Measurements from ENCODE around the gene SETBP1. TPM values are rescaled to one million over a fixed set of nuclear protein-coding genes. Genes with fewer than 3 reads are reported as not detected.

Gene SETBP1
- total RNA-seq, 3 donors from 2014 or later = 15.0 to 97.2 (median 17.8) TPM

DNA sequence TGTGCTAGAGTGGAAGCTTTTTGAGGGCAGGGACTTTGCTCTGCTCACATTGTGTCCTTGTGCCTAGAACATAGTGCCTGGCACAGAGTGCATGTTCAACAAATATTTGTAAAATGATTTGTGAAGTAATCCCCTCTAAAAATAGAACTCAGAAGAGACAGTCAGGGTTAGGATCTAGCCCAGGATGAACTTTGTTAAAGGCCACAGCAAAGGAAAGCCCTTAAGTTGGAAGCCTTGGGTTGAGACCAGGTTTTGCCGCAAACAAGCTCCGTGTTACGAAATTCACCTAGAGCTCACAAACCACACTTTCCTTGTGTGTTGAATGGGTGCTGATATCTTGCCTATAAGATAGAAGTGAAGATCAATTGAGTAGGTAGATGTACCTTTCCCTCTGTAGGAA is 84.2 kb downstream of the SETBP1 start:
- no peaks in the 10 kb centered on the region for H3K36me3 ChIP-seq (ENCODE audit: low read depth)
- TF ChIP-seq, protein P1, sequence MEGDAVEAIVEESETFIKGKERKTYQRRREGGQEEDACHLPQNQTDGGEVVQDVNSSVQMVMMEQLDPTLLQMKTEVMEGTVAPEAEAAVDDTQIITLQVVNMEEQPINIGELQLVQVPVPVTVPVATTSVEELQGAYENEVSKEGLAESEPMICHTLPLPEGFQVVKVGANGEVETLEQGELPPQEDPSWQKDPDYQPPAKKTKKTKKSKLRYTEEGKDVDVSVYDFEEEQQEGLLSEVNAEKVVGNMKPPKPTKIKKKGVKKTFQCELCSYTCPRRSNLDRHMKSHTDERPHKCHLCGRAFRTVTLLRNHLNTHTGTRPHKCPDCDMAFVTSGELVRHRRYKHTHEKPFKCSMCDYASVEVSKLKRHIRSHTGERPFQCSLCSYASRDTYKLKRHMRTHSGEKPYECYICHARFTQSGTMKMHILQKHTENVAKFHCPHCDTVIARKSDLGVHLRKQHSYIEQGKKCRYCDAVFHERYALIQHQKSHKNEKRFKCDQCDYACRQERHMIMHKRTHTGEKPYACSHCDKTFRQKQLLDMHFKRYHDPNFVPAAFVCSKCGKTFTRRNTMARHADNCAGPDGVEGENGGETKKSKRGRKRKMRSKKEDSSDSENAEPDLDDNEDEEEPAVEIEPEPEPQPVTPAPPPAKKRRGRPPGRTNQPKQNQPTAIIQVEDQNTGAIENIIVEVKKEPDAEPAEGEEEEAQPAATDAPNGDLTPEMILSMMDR (IDR thresholded peaks at IDR 0.05) = no peak
- DNase-seq (no peak), ATAC-seq (no peak)
- H3K9me3 ChIP-seq = no peaks in the 10 kb centered on the region
- peaks cover 9% of the 10 kb centered on the region for H3K4me1 ChIP-seq (ENCODE audit: low read depth)
- no peak overlapping the region for H3K4me3 ChIP-seq
- intact Hi-C loops (cut with DNase I, micrococcal nuclease) = no loop called here

DNA sequence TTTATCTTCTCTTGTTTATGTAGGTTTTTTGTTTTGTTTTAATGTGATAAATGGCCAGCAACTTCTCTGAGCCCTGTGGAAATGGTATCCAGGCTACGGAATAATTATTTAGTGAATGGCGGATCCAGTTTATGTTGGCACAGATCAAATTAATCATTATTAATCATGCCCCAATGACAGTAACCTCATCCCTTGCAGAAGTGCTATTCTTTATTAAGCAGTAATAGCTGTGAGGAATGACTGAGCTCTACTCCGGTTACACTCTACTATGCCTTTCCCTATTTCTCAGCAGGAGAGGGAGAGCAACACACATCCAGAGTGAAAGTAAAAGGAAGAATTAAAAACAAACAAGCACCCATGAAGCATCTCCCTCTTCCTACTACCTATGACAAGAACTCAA is 84.8 kb downstream of the SETBP1 start:
- ATAC-seq (no peak), DNase-seq (no peak)
- H3K4me1 ChIP-seq (ENCODE audit: low read depth) = peaks cover 9% of the 10 kb centered on the region
- no peaks in the 10 kb centered on the region for H3K9me3 ChIP-seq
- intact Hi-C loops (cut with DNase I, micrococcal nuclease) = no loop called here
- H3K36me3 ChIP-seq (ENCODE audit: low read depth) = no peaks in the 10 kb centered on the region
- no peak overlapping the region for H3K4me3 ChIP-seq
- TF ChIP-seq, protein P1 (IDR thresholded peaks at IDR 0.05) = no peak

DNA sequence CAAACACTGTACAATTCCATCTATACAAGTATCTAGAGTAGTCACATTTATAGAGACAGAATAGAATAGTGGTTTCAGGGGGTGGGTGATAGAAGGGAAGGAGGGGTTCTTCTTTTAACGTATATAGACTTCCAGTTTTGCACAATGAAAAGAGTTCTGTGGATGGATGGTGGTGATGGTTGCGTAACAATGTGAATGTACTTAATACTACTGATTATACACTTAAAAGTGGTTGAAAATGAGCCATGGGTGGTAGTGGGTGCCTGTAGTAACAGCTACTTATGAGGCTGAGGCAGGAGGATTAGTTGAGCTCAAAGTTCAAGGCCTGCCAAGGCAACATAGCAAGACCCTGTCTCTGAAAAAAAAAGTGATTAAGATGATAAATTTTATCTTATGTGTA is 85.8 kb downstream of the SETBP1 start:
- DNase-seq = no peak
- H3K4me1 ChIP-seq (ENCODE audit: low read depth) = peaks cover 14% of the 10 kb centered on the region
- TF ChIP-seq, protein P1 (IDR thresholded peaks at IDR 0.05) = no peak
- no peaks in the 10 kb centered on the region for H3K9me3 ChIP-seq
- ATAC-seq = no peak
- H3K36me3 ChIP-seq (ENCODE audit: low read depth) = no peaks in the 10 kb centered on the region
- no peak overlapping the region for H3K4me3 ChIP-seq
- intact Hi-C loops (cut with DNase I, micrococcal nuclease) = no loop called here

DNA sequence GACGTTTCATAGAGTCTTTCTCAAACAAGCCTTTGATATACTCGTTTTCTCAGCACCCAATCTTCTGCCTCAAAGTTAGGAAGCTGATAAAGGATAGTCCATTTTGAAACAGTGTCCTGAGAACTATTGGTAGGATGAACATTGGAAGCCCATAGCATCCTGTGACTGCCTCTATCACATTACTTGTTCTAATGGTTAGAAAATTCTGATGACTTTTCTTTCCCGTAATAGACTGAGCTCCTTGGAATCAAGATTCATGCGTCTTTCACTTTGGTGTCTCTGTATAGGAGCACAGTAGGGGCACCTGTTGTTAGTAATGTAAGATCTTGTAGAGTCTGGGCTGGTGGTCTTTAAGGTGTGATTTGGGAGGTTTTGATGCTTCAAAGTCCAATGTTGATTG is 87.1 kb downstream of the SETBP1 start:
- no peak for ATAC-seq
- TF ChIP-seq, protein P1 (IDR thresholded peaks at IDR 0.05) = no peak
- no peaks in the 10 kb centered on the region for H3K36me3 ChIP-seq (ENCODE audit: low read depth)

DNA sequence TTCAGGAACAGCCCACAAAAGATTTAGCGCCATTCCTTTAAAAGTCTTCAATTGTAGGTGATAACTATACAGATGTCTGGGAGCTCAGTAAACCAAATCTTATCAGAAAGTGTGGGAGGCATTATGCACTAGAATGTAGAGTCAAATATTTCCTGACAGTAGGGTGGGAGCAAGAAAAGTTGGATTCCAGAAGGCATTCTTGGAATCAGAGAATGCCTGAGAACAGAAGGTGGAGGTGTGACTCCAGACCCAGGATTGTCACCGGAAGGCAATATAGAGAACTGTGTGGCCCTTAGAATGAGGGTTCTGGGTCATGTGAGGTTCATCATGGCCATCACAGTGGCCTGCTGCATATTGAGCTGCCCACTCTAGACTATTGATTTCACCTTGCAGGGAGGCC is 90.0 kb downstream of the SETBP1 start:
- ATAC-seq (no peak), DNase-seq (no peak)
- peaks cover 9% of the 10 kb centered on the region for H3K4me1 ChIP-seq (ENCODE audit: low read depth)
- TF ChIP-seq, protein P1 (IDR thresholded peaks at IDR 0.05) = no peak
- no peaks in the 10 kb centered on the region for H3K9me3 ChIP-seq
- no peak overlapping the region for H3K4me3 ChIP-seq
- intact Hi-C loops (cut with DNase I, micrococcal nuclease) = no loop called here
- H3K36me3 ChIP-seq (ENCODE audit: low read depth) = no peaks in the 10 kb centered on the region

More for the DNA sequence above, 87.1 kb downstream of the SETBP1 start:
- Histone ChIP-seq H3K4me3 (no peak overlapping the region), H3K9me3 (no peaks in the 10 kb centered on the region), H3K4me1 (ENCODE audit: low read depth) (peaks cover 9% of the 10 kb centered on the region)
- DNase-seq = no peak
- intact Hi-C loops (cut with DNase I, micrococcal nuclease) = no loop called here

DNA sequence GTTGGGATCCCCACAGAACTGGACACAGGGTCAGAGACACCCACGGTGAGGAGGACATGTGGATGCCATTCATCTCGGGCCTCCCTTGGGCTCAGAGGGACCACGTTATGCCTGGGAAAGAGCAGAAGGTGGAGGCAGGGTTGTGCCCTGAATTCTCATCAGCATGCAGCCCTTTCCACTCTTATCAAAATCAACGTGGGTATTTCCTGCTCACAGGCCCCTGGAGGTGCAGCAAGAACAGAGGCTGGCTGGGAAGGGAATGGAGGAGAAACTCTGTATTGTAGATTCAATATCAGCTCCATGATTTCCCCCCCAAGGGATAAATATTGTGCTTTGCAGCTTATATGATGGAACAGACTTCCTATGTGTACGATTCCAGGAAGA is 90.9 kb downstream of the SETBP1 start:
- no peak for DNase-seq
- no peak for ATAC-seq
- no peaks in the 10 kb centered on the region for H3K36me3 ChIP-seq (ENCODE audit: low read depth)
- intact Hi-C loops (cut with DNase I, micrococcal nuclease) = no loop called here
- TF ChIP-seq, protein P1 (IDR thresholded peaks at IDR 0.05) = no peak
- no peaks in the 10 kb centered on the region for H3K9me3 ChIP-seq
- no peak overlapping the region for H3K4me3 ChIP-seq
- peaks cover 13% of the 10 kb centered on the region for H3K4me1 ChIP-seq (ENCODE audit: low read depth)

Measured in mucosa of descending colon (tissue), 3 donors.